Measurements from ENCODE around the gene MYO7A.

The MYO7A gene

DNA sequence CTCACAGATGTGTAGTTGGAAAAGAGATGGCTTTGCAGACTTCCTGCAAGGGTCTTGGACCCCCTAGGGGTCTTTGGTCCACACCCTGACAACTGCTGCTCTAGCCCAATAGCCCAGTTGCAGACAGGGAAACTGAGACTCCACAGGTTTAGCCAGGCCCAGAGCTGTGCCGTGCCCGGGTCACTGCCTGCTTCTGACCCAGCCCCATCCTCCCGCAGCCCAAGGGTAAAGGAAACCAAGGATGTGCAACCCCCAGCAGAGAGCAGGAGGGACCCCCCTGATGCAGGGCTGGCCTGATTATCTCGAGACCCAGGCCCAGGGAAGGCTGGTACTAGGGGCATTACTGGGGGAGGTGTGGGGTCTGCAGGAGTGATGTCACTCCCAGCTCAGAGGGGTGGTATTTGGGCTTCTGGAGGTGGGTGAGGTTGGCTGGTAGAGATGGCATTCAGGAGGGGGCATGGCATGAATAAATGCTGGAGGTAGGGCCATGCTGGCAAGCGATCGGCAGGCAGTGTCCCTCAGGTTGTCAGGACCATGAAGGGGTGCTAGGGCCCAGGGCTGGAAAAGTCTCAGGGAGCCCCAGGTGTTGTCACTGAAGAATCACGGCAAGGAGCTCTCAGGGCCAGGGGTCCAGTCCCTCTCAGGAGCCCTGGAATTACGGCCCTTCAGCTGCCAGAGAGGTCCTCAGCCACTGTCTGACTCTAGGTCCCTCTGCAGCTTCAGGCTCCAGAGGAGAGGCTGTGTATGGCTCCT is 21.1 kb downstream of the MYO7A start:
- DNase-seq, result no peak

DNA sequence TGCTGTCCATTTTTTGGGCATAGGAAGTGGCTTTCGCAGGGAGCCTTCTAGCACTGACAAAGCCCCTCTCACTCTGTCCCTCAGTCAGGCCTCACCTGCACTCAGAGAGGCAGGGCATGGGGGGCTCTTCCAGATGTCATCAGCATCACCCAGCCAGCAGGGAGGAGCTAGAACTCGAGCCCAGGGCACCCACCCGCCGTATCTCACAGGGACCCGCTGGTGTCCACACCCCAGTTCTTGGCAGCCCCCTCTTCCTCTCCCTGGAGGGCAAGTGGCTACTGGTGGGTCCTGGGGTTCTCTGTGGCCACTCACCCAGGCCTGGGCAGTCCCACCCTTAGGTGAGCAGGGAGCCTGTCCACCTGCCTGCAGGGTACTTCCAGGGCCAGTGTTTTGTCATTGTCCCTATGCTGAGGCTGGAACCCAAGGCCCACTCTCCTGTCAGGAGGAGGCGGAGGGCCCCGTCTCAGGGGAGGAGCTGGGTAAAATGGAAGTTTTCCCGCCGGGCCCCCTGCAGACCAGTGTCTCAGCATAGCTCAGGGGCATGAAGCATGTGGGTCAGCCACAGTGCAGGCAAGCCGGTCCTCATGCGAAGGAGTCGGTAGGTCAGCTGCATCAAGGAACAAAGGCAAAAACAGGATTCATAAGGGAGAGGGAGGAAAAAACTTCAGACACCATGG is 21.8 kb downstream of the MYO7A start:
- no peak for DNase-seq

- no peak for DNase-seq
Measured at GRCh38 chr11:77150836-77151235, 22.8 kb downstream of the MYO7A start.

GRCh38 chr11:77151804-77152509 is 23.9 kb downstream of the MYO7A start:
- DNase-seq, result no peak

GRCh38 chr11:77152846-77153245 is 24.8 kb downstream of the MYO7A start:
- DNase-seq, result no peak

DNA sequence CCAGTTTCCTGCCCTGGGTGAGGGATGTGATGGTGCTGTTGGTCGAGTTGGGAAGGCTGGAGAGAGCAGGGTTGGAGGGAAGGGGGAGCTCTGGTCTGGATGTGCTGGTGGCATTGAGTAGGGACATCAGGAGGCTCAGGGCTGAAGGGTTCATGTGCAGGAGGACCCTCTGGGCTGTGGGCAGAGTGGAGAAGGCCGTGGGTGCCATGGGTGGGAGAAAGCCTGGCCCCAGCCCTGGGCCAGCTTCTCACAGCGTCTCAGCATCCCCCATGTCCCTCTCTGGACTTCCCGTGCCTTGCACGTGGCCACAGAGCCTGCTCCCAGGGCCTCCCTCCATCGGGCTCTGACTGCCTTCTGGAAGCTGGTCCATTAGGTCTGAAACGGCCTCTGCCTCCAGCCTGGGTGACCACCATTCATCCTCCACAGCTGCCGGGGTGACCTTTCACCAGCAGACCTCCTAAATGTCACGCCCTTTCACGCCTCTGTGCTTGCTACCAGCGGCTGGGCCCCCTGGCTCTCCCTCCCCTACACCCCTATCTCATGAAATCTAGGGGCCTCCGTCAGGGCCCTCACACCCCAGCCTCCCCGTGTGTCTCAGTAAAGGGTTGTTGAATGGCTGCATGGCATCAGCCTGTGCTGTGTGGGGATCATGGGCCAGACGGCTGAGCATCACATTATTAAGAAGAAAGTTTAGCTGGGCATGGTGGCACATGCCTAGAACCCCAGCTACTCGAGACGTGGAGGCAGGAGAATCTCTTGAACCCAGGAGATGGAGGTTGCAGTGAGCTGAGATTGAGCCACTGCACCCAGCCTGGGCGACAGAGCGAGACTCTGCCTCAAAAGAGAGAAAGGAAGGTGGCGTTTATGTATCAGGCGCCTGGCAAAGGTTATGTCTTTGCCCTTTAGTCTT is 25.5 kb downstream of the MYO7A start:
- DNase-seq, result no peak

DNA sequence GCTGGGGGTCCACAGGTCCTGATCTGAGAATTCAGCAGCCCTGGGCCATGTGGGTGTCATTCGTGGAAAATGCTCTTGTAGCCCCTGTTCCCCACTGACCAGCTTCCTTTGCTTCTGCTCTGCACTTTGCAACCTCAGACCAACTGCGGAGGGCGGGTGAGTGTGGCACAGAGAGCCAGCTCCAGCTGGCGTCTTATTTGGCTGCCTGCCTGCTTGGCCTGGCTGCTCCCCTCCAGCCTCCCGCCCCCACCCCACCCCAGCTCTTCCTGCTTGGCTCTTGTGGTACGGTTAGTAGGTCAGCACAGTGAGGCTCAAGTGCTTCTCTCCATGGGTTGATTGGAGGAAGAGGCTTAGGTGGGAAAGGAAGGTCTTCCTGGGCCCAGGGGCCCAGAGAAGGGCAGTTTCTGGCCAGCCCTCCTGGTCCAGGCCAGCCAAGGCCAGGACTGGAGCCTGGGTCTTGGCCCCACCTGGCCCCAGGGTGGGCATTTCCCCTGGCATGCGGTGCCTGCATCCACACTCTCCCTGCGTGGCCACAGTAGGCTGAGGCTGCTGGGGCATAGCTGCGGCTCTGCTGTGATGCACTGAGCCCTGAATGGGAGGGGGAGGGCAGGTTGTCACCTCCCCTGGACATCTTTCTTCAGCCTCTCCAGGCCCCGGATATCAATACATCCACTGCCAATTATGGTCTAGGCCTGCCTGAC is 26.5 kb downstream of the MYO7A start:
- DNase-seq, result no peak

DNA sequence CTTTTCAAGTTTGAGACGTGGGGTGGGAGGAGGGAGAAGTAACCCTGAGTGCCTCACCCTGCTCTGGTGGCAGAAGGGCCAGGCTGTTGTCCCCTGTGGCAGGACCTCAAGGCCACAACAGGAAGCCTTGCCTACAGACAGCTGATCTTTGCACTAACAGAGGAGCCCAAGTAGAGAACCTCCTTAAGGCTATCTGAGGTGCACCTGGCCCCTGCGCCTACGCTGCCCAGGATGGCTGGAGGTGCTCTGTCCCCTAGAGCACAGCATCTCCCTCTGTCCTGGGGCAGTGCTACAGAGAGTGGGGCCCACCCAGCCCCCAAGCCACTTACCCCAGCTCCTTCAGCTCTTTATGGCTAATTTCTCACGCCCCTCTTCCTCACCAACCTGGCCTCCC is 27.0 kb downstream of the MYO7A start:
- DNase-seq, result no peak

GRCh38 chr11:77155556-77156130 is 27.6 kb downstream of the MYO7A start:
- DNase-seq, result no peak

- DNase-seq, result no peak
Measured at GRCh38 chr11:77156396-77157195, 28.6 kb downstream of the MYO7A start.

GRCh38 chr11:77158041-77158695 is 30.1 kb downstream of the MYO7A start:
- DNase-seq, result no peak

DNA sequence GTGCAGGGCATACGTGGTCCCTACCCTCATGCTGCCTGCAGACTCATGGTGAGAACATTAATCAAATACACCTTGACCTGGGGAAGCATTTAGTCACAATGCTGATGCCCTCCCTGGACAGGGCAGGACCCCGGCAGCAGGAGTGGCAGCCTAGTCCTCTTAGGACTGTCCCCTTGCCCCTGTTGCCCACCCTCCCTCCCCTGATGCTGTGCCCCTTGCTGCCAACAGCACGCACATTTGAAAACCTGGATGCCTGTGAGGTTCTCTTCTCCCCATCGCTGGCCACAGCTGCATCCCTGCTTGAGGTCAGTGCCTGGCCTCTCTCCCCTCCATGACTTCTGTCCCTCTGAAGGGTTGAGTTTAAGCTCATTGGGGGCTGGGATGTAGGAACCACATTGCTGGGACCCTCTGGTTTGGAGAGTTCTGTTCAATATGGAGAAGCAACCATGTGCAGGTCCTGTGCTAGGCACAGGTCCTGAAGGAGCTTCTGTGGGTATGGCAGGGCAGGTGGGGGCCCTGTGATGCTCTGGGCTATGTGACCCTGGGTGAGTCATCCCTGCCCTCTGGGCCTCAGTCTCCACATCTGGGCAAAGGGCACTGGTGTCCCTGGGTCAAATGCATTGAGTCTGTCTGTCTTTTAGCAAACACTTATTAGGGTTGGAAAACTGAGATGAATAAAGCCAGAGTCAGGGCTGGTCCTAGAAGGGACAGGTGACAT is 31.3 kb downstream of the MYO7A start:
- no peak for DNase-seq

- no peak for DNase-seq
Measured at GRCh38 chr11:77159937-77160495, 32.0 kb downstream of the MYO7A start.

DNA sequence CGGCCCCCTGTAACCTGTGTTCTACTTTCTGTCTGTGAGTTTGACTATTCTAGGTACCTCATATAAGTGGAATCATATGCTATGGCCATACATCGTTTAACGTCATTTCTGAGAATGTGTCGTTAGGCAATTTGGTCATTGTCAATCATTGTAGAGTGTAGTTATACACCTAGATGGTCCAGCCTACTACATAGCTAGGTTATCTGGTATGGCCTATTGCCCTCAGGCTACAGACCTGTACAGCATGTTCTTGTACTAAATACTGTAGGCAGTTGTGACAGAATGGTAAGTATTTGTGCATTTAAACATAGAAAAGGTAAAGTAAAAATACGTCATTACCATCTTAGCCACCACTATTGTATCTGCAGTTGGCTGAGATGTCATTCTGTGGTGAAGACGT is 35.2 kb downstream of the MYO7A start:
- no peak for DNase-seq

DNA sequence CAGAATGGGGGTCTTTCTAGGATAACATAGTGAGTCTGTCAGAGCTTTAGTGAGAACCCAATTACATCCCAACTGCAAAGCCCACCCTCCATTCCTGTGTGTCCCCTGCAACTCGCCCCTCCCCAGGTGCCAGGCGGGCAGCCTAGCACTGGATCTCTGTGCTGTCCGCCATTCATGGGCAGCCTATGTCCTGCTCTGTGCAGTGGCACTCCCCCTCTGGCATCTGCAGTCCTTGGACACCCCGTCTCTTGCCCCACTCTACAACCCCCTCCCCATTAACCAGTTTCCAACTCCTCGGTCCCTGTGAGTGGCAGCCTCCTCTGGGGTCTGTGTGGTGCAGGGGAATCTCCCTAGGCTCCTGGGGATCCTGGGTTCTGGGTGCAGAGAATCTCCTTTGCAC is 37.0 kb downstream of the MYO7A start:
- no peak for DNase-seq

DNA sequence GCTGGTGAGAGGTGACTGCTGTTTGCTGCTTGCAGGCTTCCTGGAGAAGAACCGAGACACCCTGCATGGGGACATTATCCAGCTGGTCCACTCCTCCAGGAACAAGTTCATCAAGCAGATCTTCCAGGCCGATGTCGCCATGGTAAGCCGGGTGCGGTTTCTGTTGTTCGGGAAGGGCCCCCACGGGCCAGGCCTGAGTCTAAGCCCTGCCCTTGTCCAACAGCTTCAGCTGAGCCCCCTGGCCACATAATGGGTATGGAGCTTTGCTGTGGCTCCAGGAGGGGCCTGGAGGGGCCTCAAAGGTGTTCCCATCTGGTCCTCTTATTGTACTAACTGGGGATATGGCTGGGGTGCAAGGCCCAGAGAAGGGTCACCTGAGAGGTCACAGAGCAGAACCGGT is 38.0 kb downstream of the MYO7A start:
- no peak for DNase-seq

DNA sequence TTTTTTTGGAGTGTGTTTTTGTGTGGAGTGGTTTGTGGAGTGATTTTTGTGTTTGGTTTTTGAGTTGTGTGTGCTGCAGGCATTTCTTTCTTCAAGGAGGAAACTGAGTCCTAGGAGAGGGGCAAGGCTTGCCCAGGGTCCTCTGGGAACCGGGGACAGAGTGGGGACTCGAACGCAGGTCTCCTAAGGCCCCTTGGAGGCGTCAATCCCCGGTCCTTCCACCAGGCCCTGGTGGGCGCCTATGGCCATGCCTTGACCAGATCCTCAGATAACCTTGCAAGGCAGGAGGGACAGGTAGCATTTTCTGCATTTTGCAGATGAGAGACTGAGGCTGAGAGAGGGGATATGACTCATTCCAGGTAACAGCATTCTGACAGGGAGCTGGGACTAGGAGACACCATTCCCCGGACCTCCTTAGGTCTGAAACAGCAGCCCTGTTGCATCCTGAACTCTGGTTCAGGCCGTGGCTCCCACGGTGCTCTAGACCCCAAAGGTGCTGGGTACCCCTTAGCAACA is 39.1 kb downstream of the MYO7A start:
- DNase-seq, result no peak

DNA sequence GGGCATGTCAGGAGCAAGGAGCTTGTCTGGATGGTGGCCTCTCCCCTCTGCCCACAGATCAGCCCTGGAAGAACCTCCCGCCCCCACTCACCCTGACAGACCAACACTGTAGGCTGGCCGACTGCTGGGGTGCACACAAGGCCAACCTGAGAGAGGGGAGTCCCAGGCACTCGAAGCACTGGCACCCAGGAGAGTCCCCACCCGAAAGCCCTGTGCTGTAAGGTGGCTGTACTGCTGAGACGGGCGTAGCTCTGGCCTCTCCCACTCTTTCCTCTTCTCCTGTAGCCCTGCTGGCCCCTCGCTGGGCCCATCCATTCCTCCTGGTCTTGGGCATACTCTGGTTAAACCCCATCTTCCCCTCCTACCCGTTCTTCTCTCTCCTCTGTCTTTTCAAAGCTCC is 39.7 kb downstream of the MYO7A start:
- no peak for DNase-seq

DNA sequence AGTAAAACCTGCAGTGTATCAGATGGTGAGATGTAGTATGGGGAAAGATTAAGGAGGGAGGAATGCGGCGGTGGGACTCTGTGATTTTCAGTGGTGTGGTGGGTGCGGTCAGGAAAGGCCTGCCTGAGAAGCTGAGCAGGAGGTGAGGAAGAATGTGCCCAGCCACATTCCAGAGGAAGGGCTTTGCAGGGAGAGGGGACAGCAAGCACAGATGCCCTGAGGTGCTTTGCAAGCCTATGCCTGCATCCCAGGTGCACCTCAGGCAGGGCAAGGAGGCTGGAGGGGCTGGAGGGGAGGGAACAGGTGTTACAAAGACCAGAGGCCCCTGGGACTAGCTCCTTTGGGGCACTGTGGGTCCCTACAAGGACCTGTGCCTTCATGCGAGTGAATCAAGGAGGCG is 42.1 kb downstream of the MYO7A start:
- DNase-seq, result no peak

Data from activated gamma-delta T cell (primary cell).